Astrocyte (in vitro differentiated cells and primary cell): ENCODE data around the gene PCK2. TPM values are rescaled to one million over a fixed set of nuclear protein-coding genes. Genes with fewer than 3 reads are reported as not detected.

ENCODE experiments used
- DNase-seq: peaks from one replicate; pipeline ENCODE4 v3.0.0-alpha.2; 2010; ENCODE audit warnings: low read depth
- FAIRE-seq: peaks from 2 replicates; lab custom pipeline; 2011; peaks lifted over from hg19 to GRCh38; lab: Jason Lieb, UNC
- H2AFZ ChIP-seq: 2 replicates; pipeline ENCODE4 v1.6.0; 2012; ENCODE audit warnings: low read depth, low read length, inconsistent platforms
- H3K27ac ChIP-seq: 2 replicates; pipeline ENCODE4 v1.5.1; 2011; ENCODE audit warnings: low read depth, low read length, inconsistent platforms
- H3K27me3 ChIP-seq: 2 replicates; pipeline ENCODE4 v1.6.0; 2011; ENCODE audit warnings: low read length, inconsistent platforms; ENCODE audit not compliant: insufficient read depth
- H3K36me3 ChIP-seq: 2 replicates; pipeline ENCODE4 v1.5.1; 2011; ENCODE audit warnings: low read length, inconsistent platforms; ENCODE audit not compliant: insufficient read depth
- H3K4me1 ChIP-seq: 2 replicates; pipeline ENCODE4 v1.5.1; 2011; ENCODE audit warnings: low read length, inconsistent platforms; ENCODE audit not compliant: insufficient read depth
- H3K4me2 ChIP-seq: 2 replicates; pipeline ENCODE4 v1.6.0; 2012; ENCODE audit warnings: low read length, inconsistent platforms
- H3K4me3 ChIP-seq: 2 replicates; pipeline ENCODE4 v1.5.1; 2011; ENCODE audit warnings: low read depth, mild to moderate bottlenecking, low read length, inconsistent platforms; ENCODE audit not compliant: insufficient read depth
- H3K79me2 ChIP-seq: 2 replicates; pipeline ENCODE4 v1.6.0; 2012; ENCODE audit warnings: mild to moderate bottlenecking, low read length, inconsistent platforms; ENCODE audit not compliant: insufficient read depth
- H3K9ac ChIP-seq: 2 replicates; pipeline ENCODE4 v1.6.0; 2012; ENCODE audit warnings: mild to moderate bottlenecking, low read length, inconsistent platforms
- H3K9me3 ChIP-seq: 2 replicates; pipeline ENCODE4 v1.5.1; 2012; ENCODE audit warnings: low read depth, mild to moderate bottlenecking, low read length, inconsistent platforms; ENCODE audit not compliant: insufficient read depth
- H4K20me1 ChIP-seq: 2 replicates; pipeline ENCODE4 v1.6.0; 2012; ENCODE audit warnings: low read length, inconsistent platforms; ENCODE audit not compliant: insufficient read depth
- H3K27ac Mint-ChIP-seq: one replicate; pipeline ENCODE4 v1.8.0; 2021; ENCODE audit warnings: mild to moderate bottlenecking, mixed read lengths; ENCODE audit not compliant: unreplicated experiment
- H3K27me3 Mint-ChIP-seq: one replicate; pipeline ENCODE4 v1.8.0; 2021; ENCODE audit warnings: low read depth, mixed read lengths; ENCODE audit not compliant: unreplicated experiment
- H3K36me3 Mint-ChIP-seq: one replicate; pipeline ENCODE4 v1.8.0; 2021; ENCODE audit warnings: low read depth, mixed read lengths; ENCODE audit not compliant: unreplicated experiment
- H3K4me1 Mint-ChIP-seq: one replicate; pipeline ENCODE4 v1.8.0; 2021; ENCODE audit warnings: low read depth, mixed read lengths; ENCODE audit not compliant: unreplicated experiment
- H3K4me3 Mint-ChIP-seq: one replicate; pipeline ENCODE4 v1.8.0; 2021; ENCODE audit warnings: mild to moderate bottlenecking, moderate library complexity, mixed read lengths; ENCODE audit not compliant: unreplicated experiment
- H3K9me3 Mint-ChIP-seq: one replicate; pipeline ENCODE4 v1.8.0; 2021; ENCODE audit warnings: mild to moderate bottlenecking, mixed read lengths; ENCODE audit not compliant: unreplicated experiment
- CTCF ChIP-seq: IDR thresholded peaks from 2 replicates; pipeline ENCODE4 v1.5.1; 2011; ENCODE audit warnings: low read depth, mild to moderate bottlenecking, inconsistent platforms, low read length, moderate library complexity; ENCODE audit not compliant: insufficient read depth
- EZH2 ChIP-seq: IDR thresholded peaks from 2 replicates; pipeline ENCODE4 v1.6.1; 2012; ENCODE audit warnings: mild to moderate bottlenecking, low read length, inconsistent platforms; ENCODE audit not compliant: insufficient read depth
- total RNA-seq: library from RNA; stranded (reverse); gene quantifications from 2 replicates; pipeline ENCODE4 v1.2.1, GENCODE V29; 2021

The PCK2 gene
- total RNA-seq, 1 donor from 2014 or later = 73.8 TPM

GRCh38 chr14:24072881-24073877, 20.9 kb upstream of the PCK2 start:
- H4K20me1 ChIP-seq = no peaks in the 10 kb centered on the region
- H3K4me1 Mint-ChIP-seq = no peaks in the 10 kb centered on the region
- TF ChIP-seq EZH2 = no peak
- no peak for TF ChIP-seq CTCF
- FAIRE-seq = no peak
- H3K27me3 Mint-ChIP-seq = peaks cover 71% of the 10 kb centered on the region
- H3K4me2 ChIP-seq = no peak overlapping the region
- no peaks in the 10 kb centered on the region for H3K4me1 ChIP-seq
- H3K79me2 ChIP-seq = no peaks in the 10 kb centered on the region
- H3K36me3 ChIP-seq = no peaks in the 10 kb centered on the region
- H3K9ac ChIP-seq = no peak overlapping the region
- no peak overlapping the region for H2AFZ ChIP-seq
- DNase-seq = no peak
- H3K4me3 ChIP-seq = no peak overlapping the region
- no peak overlapping the region for H3K4me3 Mint-ChIP-seq
- no peaks in the 10 kb centered on the region for H3K9me3 Mint-ChIP-seq
- no peaks in the 10 kb centered on the region for H3K9me3 ChIP-seq
- H3K27me3 ChIP-seq = peaks cover 3% of the 10 kb centered on the region
- H3K27ac ChIP-seq = no peak overlapping the region
- no peak overlapping the region for H3K27ac Mint-ChIP-seq
- H3K36me3 Mint-ChIP-seq = peaks cover 2% of the 10 kb centered on the region

GRCh38 chr14:24074625-24075484, 19.3 kb upstream of the PCK2 start:
- Histone ChIP-seq H2AFZ (no peak overlapping the region), H3K27me3 (peaks cover 12% of the 10 kb centered on the region), H3K9me3 (no peaks in the 10 kb centered on the region), H3K36me3 (no peaks in the 10 kb centered on the region), H3K9ac (no peak overlapping the region), H3K27ac (no peak overlapping the region), H3K4me3 (no peak overlapping the region), H3K4me1 (no peaks in the 10 kb centered on the region), H3K4me2 (no peak overlapping the region), H4K20me1 (no peaks in the 10 kb centered on the region), H3K79me2 (no peaks in the 10 kb centered on the region)
- Mint-ChIP-seq H3K27ac (no peak overlapping the region), H3K9me3 (no peaks in the 10 kb centered on the region), H3K4me1 (no peaks in the 10 kb centered on the region), H3K4me3 (no peak overlapping the region), H3K36me3 (peaks cover 2% of the 10 kb centered on the region), H3K27me3 (peaks cover 73% of the 10 kb centered on the region)
- no peak for TF ChIP-seq CTCF
- TF ChIP-seq EZH2 = no peak
- DNase-seq (no peak), FAIRE-seq (no peak)
